ENCODE results near the gene SYDE2.

- no peak for TF ChIP-seq CTCF (IDR thresholded peaks at IDR 0.05)
- TF ChIP-seq POLR2A (IDR thresholded peaks at IDR 0.05), result no peak
Observed at GRCh38 chr1:85125891-85126290, 74.9 kb downstream of the SYDE2 start.

Measured in upper lobe of left lung (tissue), 4 donors.